DOHH2 (cell line): ENCODE results near the gene SIK2.

Experiments used
- H3F3A ChIP-seq: fragments of 200-600 bp; sonication (generic), shearing (Covaris generic); 2 replicates; pipeline ENCODE4 v1.6.0; 2016; ENCODE audit warnings: antibody characterized with exemption, mild to moderate bottlenecking; ENCODE audit not compliant: control insufficient read depth, insufficient read depth
- H3K27ac ChIP-seq: fragments of 200-600 bp; sonication (generic); 2 replicates; pipeline ENCODE4 v1.5.1; 2014; ENCODE audit warnings: low read depth, mild to moderate bottlenecking, low read length, moderate library complexity
- H3K27me3 ChIP-seq: fragments of 200-600 bp; sonication (generic); 2 replicates; pipeline ENCODE4 v1.6.1; 2014; ENCODE audit warnings: mild to moderate bottlenecking, low read length, mixed read lengths; ENCODE audit not compliant: control insufficient read depth
- H3K36me3 ChIP-seq: fragments of 200-600 bp; sonication (generic); 2 replicates; pipeline ENCODE4 v1.6.1; 2014; ENCODE audit warnings: mild to moderate bottlenecking, low read length, moderate library complexity, mixed read lengths; ENCODE audit not compliant: control insufficient read depth
- H3K4me1 ChIP-seq: fragments of 200-600 bp; sonication (generic); 2 replicates; pipeline ENCODE4 v1.6.1; 2014; ENCODE audit warnings: mild to moderate bottlenecking, low read length, mixed read lengths; ENCODE audit not compliant: control insufficient read depth
- H3K4me2 ChIP-seq: fragments of 200-600 bp; sonication (generic); 2 replicates; pipeline ENCODE4 v1.6.0; 2014; ENCODE audit warnings: mild to moderate bottlenecking, low read length, moderate library complexity
- H3K4me3 ChIP-seq: fragments of 200-600 bp; sonication (generic); 2 replicates; pipeline ENCODE4 v1.5.1; 2014; ENCODE audit warnings: mild to moderate bottlenecking, low read length, mixed read lengths
- H3K79me2 ChIP-seq: fragments of 200-600 bp; sonication (generic); 2 replicates; pipeline ENCODE4 v1.6.1; 2014; ENCODE audit warnings: mild to moderate bottlenecking, low read length, mixed read lengths; ENCODE audit not compliant: control insufficient read depth
- H3K9me2 ChIP-seq: fragments of 200-600 bp; sonication (generic); replicated peaks from 2 replicates; pipeline ENCODE4 v1.6.1; 2014; ENCODE audit warnings: mild to moderate bottlenecking, low read length, mixed read lengths; ENCODE audit not compliant: control insufficient read depth
- H3K9me3 ChIP-seq: fragments of 200-600 bp; sonication (generic); 2 replicates; pipeline ENCODE4 v1.6.1; 2014; ENCODE audit warnings: antibody characterized with exemption, low read length, mixed read lengths; ENCODE audit not compliant: control insufficient read depth, insufficient read depth
- H4K20me1 ChIP-seq: fragments of 200-600 bp; sonication (generic); 2 replicates; pipeline ENCODE4 v1.6.0; 2014; ENCODE audit warnings: low read depth, mild to moderate bottlenecking, antibody characterized with exemption, low read length, moderate library complexity; ENCODE audit not compliant: control insufficient read depth, insufficient read depth
- EZH2phosphoT487 ChIP-seq: fragments of 200-600 bp; sonication (generic); IDR thresholded peaks from 2 replicates; pipeline ENCODE4 v1.6.1; 2017; ENCODE audit warnings: borderline replicate concordance, mild to moderate bottlenecking, antibody characterized with exemption, low read length, moderate library complexity, mixed read lengths
- TF ChIP-seq, protein P1 (sequence below): fragments of 200-600 bp; sonication (generic); IDR thresholded peaks from one replicate; pipeline ENCODE4 v1.5.1; 2014; ENCODE audit warnings: antibody characterized with exemption, mild to moderate bottlenecking, low read depth, low read length; ENCODE audit not compliant: poor library complexity, severe bottlenecking

The SIK2 gene

DNA sequence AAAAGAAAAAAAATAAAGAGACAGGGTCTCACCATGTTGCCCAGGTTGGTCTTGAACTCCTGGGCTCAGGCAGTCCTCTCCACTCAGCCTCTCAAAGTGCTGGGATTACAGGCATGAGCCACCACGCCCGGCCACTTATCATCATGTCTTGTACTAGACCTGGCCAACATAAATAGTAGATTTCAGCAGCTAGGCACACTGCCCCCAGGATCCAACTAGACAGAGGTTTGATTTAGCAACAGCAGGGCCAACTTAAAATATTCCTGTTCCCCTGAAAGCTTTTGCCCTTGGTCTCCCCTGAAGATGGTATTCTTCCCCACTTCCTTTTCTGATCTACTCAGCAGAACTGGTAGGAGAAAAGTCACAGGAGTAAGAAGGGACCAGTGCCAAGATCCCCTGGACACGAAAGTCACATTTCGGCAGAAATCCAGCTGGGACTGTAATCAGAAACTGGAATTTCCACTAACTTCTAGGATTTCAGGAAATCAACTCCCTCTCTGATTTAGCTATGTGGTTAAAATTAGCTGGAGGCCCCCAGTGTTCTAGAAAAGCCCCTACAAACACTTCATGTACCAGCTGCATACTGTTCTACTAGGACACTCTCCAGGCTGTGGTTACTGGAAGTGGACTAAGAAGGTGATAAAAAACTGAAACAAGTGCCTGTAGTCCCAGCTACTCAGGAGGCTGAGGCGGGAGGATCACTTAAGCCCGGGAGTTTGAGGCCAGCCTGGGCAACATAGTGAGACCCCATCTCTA lies 172.9 kb downstream of the SIK2 start:
- TF ChIP-seq, protein P1, sequence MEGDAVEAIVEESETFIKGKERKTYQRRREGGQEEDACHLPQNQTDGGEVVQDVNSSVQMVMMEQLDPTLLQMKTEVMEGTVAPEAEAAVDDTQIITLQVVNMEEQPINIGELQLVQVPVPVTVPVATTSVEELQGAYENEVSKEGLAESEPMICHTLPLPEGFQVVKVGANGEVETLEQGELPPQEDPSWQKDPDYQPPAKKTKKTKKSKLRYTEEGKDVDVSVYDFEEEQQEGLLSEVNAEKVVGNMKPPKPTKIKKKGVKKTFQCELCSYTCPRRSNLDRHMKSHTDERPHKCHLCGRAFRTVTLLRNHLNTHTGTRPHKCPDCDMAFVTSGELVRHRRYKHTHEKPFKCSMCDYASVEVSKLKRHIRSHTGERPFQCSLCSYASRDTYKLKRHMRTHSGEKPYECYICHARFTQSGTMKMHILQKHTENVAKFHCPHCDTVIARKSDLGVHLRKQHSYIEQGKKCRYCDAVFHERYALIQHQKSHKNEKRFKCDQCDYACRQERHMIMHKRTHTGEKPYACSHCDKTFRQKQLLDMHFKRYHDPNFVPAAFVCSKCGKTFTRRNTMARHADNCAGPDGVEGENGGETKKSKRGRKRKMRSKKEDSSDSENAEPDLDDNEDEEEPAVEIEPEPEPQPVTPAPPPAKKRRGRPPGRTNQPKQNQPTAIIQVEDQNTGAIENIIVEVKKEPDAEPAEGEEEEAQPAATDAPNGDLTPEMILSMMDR, result no peak
- TF ChIP-seq EZH2phosphoT487, result no peak
- H3K4me1 ChIP-seq, result peaks cover 17% of the 10 kb centered on the region
- H3K9me2 ChIP-seq, result no peaks in the 10 kb centered on the region
- H3F3A ChIP-seq, result no peaks in the 10 kb centered on the region
- no peak overlapping the region for H3K27ac ChIP-seq
- no peak overlapping the region for H3K4me3 ChIP-seq
- H3K4me2 ChIP-seq, result no peak overlapping the region
- no peaks in the 10 kb centered on the region for H3K36me3 ChIP-seq
- H4K20me1 ChIP-seq, result no peaks in the 10 kb centered on the region
- no peaks in the 10 kb centered on the region for H3K79me2 ChIP-seq
- H3K9me3 ChIP-seq, result no peaks in the 10 kb centered on the region
- H3K27me3 ChIP-seq, result no peaks in the 10 kb centered on the region

DNA sequence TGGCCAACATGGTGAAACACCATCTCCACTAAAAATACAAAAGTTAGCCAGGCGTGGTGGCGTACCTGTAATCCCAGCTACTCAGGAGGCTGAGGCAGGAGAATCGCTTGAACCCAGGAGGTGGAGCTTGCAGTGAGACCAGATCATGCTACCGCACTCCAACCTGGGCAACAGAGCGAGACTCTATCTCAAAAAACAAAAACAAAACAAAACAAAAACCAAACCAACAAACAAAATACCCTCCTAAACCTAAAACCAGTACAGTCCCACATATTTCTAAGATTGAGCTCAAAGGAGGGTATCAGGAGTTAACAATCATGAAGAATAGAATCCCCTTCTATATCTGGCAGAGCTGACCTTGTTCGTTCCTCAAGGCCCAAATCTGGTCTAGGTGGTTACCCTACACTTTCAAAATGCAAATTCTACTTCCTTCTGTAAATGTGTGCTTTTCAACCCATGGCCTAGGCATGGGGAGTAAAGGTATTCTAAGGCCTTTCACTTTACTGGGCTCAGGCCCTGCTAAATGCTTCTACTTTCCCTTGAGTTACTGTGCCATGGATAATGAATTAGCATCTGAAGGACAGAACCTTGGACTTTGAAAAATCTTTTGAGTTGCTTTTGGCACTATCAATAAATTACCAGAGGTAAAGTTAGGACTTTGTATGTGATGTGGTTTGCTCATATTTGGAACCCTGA lies 174.3 kb downstream of the SIK2 start:
- no peaks in the 10 kb centered on the region for H3K79me2 ChIP-seq
- H3K27me3 ChIP-seq, result no peaks in the 10 kb centered on the region
- no peaks in the 10 kb centered on the region for H3K36me3 ChIP-seq
- no peaks in the 10 kb centered on the region for H3F3A ChIP-seq
- TF ChIP-seq, protein P1, result no peak
- no peak for TF ChIP-seq EZH2phosphoT487
- H3K4me2 ChIP-seq, result peak overlapping the region; percentile 50
- H3K27ac ChIP-seq, result peak overlapping the region; percentile 22
- H3K4me3 ChIP-seq, result peak overlapping the region; percentile 27
- no peaks in the 10 kb centered on the region for H4K20me1 ChIP-seq
- no peaks in the 10 kb centered on the region for H3K9me3 ChIP-seq
- H3K9me2 ChIP-seq, result no peaks in the 10 kb centered on the region
- H3K4me1 ChIP-seq, result peaks cover 17% of the 10 kb centered on the region

DNA sequence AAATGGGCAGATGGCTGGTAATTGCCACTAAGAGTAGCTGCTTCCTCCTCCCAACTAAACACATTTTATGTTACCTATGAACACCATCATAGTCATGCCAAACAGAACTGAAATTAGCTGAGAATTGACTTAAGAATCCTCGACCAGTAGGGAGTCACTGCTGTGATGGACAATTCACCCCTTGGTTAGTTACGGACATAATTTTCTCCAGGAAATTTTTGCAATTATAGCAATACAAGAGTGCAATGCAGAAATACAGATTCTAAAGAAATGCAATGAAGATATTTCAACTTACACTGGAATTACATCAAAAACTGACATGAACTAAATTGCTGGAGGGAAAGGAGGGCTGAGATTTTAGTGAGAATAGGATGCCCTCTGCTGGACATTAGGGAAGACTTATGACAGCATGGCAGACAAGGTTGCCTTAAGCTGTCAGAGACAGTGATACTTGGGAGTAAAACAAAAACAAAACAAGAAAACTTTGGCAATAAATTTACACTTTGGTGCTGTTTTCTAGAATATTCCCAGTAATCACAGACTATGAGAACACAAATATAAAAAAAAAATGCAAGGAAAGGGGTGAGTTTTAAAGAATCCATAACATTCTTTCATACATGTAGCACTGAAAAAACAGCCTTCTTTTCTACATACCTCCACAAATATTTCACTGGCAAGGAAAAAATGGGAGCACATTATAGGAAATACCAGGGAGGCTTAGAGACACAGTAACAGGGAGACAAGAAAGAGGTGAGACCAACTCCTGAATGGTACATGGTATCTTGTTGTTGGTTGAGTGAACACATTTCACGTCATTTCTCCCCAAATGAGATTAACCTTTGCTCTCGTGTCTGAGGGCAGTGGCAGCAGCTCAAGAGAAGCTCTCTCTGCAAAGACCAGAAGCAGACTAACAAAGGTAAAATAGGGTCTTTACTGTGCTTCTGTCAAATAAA lies 175.1 kb downstream of the SIK2 start:
- H3K27me3 ChIP-seq, result no peaks in the 10 kb centered on the region
- TF ChIP-seq EZH2phosphoT487, result no peak
- TF ChIP-seq, protein P1, result peak; percentile 82
- H3K79me2 ChIP-seq, result no peaks in the 10 kb centered on the region
- H3F3A ChIP-seq, result no peaks in the 10 kb centered on the region
- H3K9me3 ChIP-seq, result no peaks in the 10 kb centered on the region
- peak overlapping the region; percentile 27 for H3K4me3 ChIP-seq
- peak overlapping the region; percentile 50 for H3K4me2 ChIP-seq
- peak overlapping the region; percentile 22 for H3K27ac ChIP-seq
- H3K36me3 ChIP-seq, result no peaks in the 10 kb centered on the region
- peaks cover 17% of the 10 kb centered on the region for H3K4me1 ChIP-seq
- no peaks in the 10 kb centered on the region for H4K20me1 ChIP-seq
- H3K9me2 ChIP-seq, result no peaks in the 10 kb centered on the region
